IPS-18c (cell line): ENCODE measurements around the gene KIF18B.
A peak's percentile ranks its signal among the peaks of the same experiment; 100 is the strongest.

ENCODE experiments used
- H3K4me3 ChIP-seq: 2 replicates; pipeline ENCODE4 v1.7.0; 2013; ENCODE audit warnings: low read depth, mild to moderate bottlenecking, low read length, moderate library complexity; ENCODE audit not compliant: insufficient read depth
- H3K9me3 ChIP-seq: one replicate; pipeline ENCODE4 v1.6.1; 2013; ENCODE audit warnings: mild to moderate bottlenecking, low read length, moderate library complexity; ENCODE audit not compliant: control insufficient read depth, insufficient read depth

The KIF18B gene

GRCh38 chr17:44947461-44948314 lies at the start of gene KIF18B:
KIF18B (minus strand) TSS chr17:44947773; CDS start chr17:44936344, 11,429 bp downstream.
- Histone ChIP-seq H3K9me3 (no peaks in the 10 kb centered on the region), H3K4me3 (peak within 1 kb of the TSS; percentile 93)

- Histone ChIP-seq H3K9me3 (no peaks in the 10 kb centered on the region), H3K4me3 (no peak overlapping the region)
These were observed 48.7 kb upstream of the KIF18B start for GRCh38 chr17:44996304-44996703.

- H3K4me3 ChIP-seq, result no peak overlapping the region
- no peaks in the 10 kb centered on the region for H3K9me3 ChIP-seq
These were observed 47.9 kb upstream of the KIF18B start for GRCh38 chr17:44995436-44996001.

- no peak overlapping the region for H3K4me3 ChIP-seq
- no peaks in the 10 kb centered on the region for H3K9me3 ChIP-seq
These were observed 44.8 kb upstream of the KIF18B start for GRCh38 chr17:44992242-44992939.

GRCh38 chr17:44990994-44991393 lies 43.4 kb upstream of the KIF18B start:
- Histone ChIP-seq H3K9me3 (no peaks in the 10 kb centered on the region), H3K4me3 (no peak overlapping the region)

- no peaks in the 10 kb centered on the region for H3K9me3 ChIP-seq
- H3K4me3 ChIP-seq, result no peak overlapping the region
These were observed 42.1 kb upstream of the KIF18B start for GRCh38 chr17:44989552-44990138.

- Histone ChIP-seq H3K9me3 (no peaks in the 10 kb centered on the region), H3K4me3 (peak overlapping the region; percentile 44; the same call in 1 of the 2 replicates)
These were observed 40.7 kb upstream of the KIF18B start for GRCh38 chr17:44988044-44988942.

- Histone ChIP-seq H3K9me3 (no peaks in the 10 kb centered on the region), H3K4me3 (no peak overlapping the region)
These were observed 36.0 kb upstream of the KIF18B start for GRCh38 chr17:44983563-44983962.

- no peak overlapping the region for H3K4me3 ChIP-seq
- H3K9me3 ChIP-seq, result no peaks in the 10 kb centered on the region
These were observed 34.6 kb upstream of the KIF18B start for GRCh38 chr17:44982113-44982702.

GRCh38 chr17:44981221-44981968 lies 33.8 kb upstream of the KIF18B start:
- Histone ChIP-seq H3K9me3 (no peaks in the 10 kb centered on the region), H3K4me3 (no peak overlapping the region)

- Histone ChIP-seq H3K4me3 (no peak overlapping the region), H3K9me3 (no peaks in the 10 kb centered on the region)
These were observed 31.9 kb upstream of the KIF18B start for GRCh38 chr17:44979426-44979995.

GRCh38 chr17:44978807-44979206 lies 31.2 kb upstream of the KIF18B start:
- Histone ChIP-seq H3K9me3 (no peaks in the 10 kb centered on the region), H3K4me3 (no peak overlapping the region)

- Histone ChIP-seq H3K4me3 (no peak overlapping the region; the same call in 1 of the 2 replicates), H3K9me3 (no peaks in the 10 kb centered on the region)
These were observed 30.4 kb upstream of the KIF18B start for GRCh38 chr17:44977814-44978550.

- no peaks in the 10 kb centered on the region for H3K9me3 ChIP-seq
- no peak overlapping the region for H3K4me3 ChIP-seq
These were observed 29.5 kb upstream of the KIF18B start for GRCh38 chr17:44977065-44977464.

- no peaks in the 10 kb centered on the region for H3K9me3 ChIP-seq
- H3K4me3 ChIP-seq, result no peak overlapping the region
These were observed 28.6 kb upstream of the KIF18B start for GRCh38 chr17:44976206-44976605.
